Panc1 (cell line): ENCODE results near the gene MEGF6. TPM values are rescaled to one million over a fixed set of nuclear protein-coding genes. Genes with fewer than 3 reads are reported as not detected.

ENCODE experiments used
- ATAC-seq: fragments of 200-7000 bp; cut with Tn5 transposase; 2 replicates; pipeline ENCODE4 v1.9.1; 2020; ENCODE audit warnings: mild to moderate bottlenecking, moderate library complexity
- BruUV-seq: library from RNA; stranded (reverse); fragments of 400-500 nt; replicated peaks from 2 replicates; lab custom pipeline; 2021; lab: Mats Ljungman, UMichigan
- CTCF ChIA-PET: fragments of 300-600 bp; sonication (Branson Sonifier 250); formaldehyde crosslinking; loops from one replicate; lab custom pipeline; 2022; ENCODE audit warnings: antibody characterized with exemption; lab: Charles Lee
- POLR2A ChIA-PET: fragments of 300-600 bp; sonication (Branson Sonifier 250); formaldehyde crosslinking; loops from one replicate; lab custom pipeline; 2022; ENCODE audit warnings: antibody characterized with exemption; lab: Charles Lee
- DNase-seq: peaks from one replicate; pipeline ENCODE4 v3.0.0-alpha.2; 2010; ENCODE audit warnings: low read depth, low spot score
- H3K27ac ChIP-seq: 2 replicates; pipeline ENCODE4 v1.5.1; 2011; ENCODE audit warnings: mild to moderate bottlenecking, low read length, inconsistent platforms
- H3K27me3 ChIP-seq: fragments of 200-500 bp; sonication (Bioruptor generic); 2 replicates; pipeline ENCODE4 v1.6.0; 2014; ENCODE audit warnings: low read length, inconsistent platforms; ENCODE audit not compliant: control insufficient read depth, insufficient read depth
- H3K36me3 ChIP-seq: fragments of 200-500 bp; sonication (Bioruptor generic); 2 replicates; pipeline ENCODE4 v1.5.1; 2014; ENCODE audit warnings: inconsistent platforms, mild to moderate bottlenecking, low read length, moderate library complexity; ENCODE audit not compliant: control insufficient read depth, insufficient read depth
- H3K4me1 ChIP-seq: 2 replicates; pipeline ENCODE4 v1.5.1; 2011; ENCODE audit warnings: inconsistent platforms, mild to moderate bottlenecking, low read length, moderate library complexity; ENCODE audit not compliant: control insufficient read depth, insufficient read depth
- H3K4me3 ChIP-seq, 2 experiments: 2 replicates each; pipeline ENCODE4 v1.5.1; 2011 to 2012; ENCODE audit warnings: low read depth in 2 of 2, low read length in 2 of 2, mild to moderate bottlenecking in 2 of 2, inconsistent platforms in 1 of 2, moderate library complexity in 1 of 2
- H3K9me3 ChIP-seq: fragments of 200-500 bp; sonication (Bioruptor generic); 2 replicates; pipeline ENCODE4 v1.5.1; 2014; ENCODE audit warnings: low read depth, mild to moderate bottlenecking, inconsistent platforms, low read length, moderate library complexity; ENCODE audit not compliant: control insufficient read depth, insufficient read depth
- POLR2AphosphoS5 ChIP-seq: IDR thresholded peaks from 2 replicates; pipeline ENCODE4 v1.6.1; 2012; ENCODE audit warnings: mild to moderate bottlenecking, low read depth, low read length, moderate library complexity
- SIN3A ChIP-seq: IDR thresholded peaks from 2 replicates; pipeline ENCODE4 v1.6.1; 2012; ENCODE audit warnings: low read depth, mild to moderate bottlenecking, low read length, moderate library complexity, borderline replicate concordance; ENCODE audit not compliant: insufficient read depth
- TCF7L2 ChIP-seq: IDR thresholded peaks from 2 replicates; pipeline ENCODE4 v1.6.1; 2011; ENCODE audit warnings: mild to moderate bottlenecking, low read depth, low read length, inconsistent platforms
- in situ Hi-C: cut with HindIII; loops from 2 replicates; pipeline ENCODE4 v1.10.0; 2016; ENCODE audit warnings: low sequenced_read_pairs, low pct_unique_long_range_greater_than_20kb
- intact Hi-C: fragments of 100-400 bp; cut with micrococcal nuclease; formaldehyde crosslinking; loops from one replicate; pipeline ENCODE4 v1.10.0; 2022; ENCODE audit not compliant: unreplicated experiment
- total RNA-seq: library from RNA; stranded (reverse); gene quantifications from one replicate; pipeline ENCODE4 v1.2.1, GENCODE V29; 2021; ENCODE audit not compliant: unreplicated experiment
- TF ChIP-seq, protein P1 (sequence below): fragments of 450-650 bp; IDR thresholded peaks from 2 replicates; pipeline ENCODE4 v1.5.1; 2017; ENCODE audit warnings: mild to moderate bottlenecking
- TF ChIP-seq, protein P2 (sequence below), 2 experiments: IDR thresholded peaks; 2 replicates each; pipeline ENCODE4 v1.6.1; 2011 to 2012; ENCODE audit warnings: low read depth in 2 of 2, control low read depth in 1 of 2, low read length in 1 of 2, mild to moderate bottlenecking in 1 of 2, moderate library complexity in 1 of 2; ENCODE audit not compliant: insufficient read depth in 1 of 2

MEGF6 gene
- total RNA-seq, 1 experiment from 2014 or later, result 32.6 TPM

DNA sequence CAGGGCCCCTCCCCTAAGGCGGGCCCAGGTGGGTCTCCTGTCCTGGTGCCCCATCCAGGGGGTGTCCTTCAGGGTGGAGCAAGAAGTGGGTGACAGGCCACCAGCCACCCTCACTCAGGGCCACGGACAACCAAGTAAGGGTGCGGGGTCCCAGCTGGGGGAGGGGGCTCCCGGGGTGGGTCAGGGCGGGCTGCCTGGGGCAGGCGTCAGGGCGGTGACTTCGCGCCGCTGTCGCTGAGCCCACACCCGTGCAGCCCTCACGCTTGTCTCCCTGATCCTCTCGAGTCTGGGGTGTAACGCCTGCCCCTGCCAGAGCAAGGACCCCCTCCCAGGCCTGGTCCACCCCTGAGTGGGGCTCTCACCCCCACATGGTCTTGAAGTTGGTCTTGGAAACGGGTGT, 134.6 kb downstream of the MEGF6 start:
- intact Hi-C loops, result no loop called here
- H3K27ac ChIP-seq, result no peak overlapping the region
- POLR2A ChIA-PET, result no interaction called here
- no peak for DNase-seq
- no peaks in the 10 kb centered on the region for H3K9me3 ChIP-seq
- no peak overlapping the region for H3K4me3 ChIP-seq
- H3K36me3 ChIP-seq, result no peaks in the 10 kb centered on the region
- H3K4me1 ChIP-seq, result peaks cover 20% of the 10 kb centered on the region
- TF ChIP-seq POLR2AphosphoS5 (no peak), TCF7L2 (no peak), SIN3A (no peak)
- TF ChIP-seq, protein P1, sequence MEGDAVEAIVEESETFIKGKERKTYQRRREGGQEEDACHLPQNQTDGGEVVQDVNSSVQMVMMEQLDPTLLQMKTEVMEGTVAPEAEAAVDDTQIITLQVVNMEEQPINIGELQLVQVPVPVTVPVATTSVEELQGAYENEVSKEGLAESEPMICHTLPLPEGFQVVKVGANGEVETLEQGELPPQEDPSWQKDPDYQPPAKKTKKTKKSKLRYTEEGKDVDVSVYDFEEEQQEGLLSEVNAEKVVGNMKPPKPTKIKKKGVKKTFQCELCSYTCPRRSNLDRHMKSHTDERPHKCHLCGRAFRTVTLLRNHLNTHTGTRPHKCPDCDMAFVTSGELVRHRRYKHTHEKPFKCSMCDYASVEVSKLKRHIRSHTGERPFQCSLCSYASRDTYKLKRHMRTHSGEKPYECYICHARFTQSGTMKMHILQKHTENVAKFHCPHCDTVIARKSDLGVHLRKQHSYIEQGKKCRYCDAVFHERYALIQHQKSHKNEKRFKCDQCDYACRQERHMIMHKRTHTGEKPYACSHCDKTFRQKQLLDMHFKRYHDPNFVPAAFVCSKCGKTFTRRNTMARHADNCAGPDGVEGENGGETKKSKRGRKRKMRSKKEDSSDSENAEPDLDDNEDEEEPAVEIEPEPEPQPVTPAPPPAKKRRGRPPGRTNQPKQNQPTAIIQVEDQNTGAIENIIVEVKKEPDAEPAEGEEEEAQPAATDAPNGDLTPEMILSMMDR, result no peak
- TF ChIP-seq, protein P2, sequence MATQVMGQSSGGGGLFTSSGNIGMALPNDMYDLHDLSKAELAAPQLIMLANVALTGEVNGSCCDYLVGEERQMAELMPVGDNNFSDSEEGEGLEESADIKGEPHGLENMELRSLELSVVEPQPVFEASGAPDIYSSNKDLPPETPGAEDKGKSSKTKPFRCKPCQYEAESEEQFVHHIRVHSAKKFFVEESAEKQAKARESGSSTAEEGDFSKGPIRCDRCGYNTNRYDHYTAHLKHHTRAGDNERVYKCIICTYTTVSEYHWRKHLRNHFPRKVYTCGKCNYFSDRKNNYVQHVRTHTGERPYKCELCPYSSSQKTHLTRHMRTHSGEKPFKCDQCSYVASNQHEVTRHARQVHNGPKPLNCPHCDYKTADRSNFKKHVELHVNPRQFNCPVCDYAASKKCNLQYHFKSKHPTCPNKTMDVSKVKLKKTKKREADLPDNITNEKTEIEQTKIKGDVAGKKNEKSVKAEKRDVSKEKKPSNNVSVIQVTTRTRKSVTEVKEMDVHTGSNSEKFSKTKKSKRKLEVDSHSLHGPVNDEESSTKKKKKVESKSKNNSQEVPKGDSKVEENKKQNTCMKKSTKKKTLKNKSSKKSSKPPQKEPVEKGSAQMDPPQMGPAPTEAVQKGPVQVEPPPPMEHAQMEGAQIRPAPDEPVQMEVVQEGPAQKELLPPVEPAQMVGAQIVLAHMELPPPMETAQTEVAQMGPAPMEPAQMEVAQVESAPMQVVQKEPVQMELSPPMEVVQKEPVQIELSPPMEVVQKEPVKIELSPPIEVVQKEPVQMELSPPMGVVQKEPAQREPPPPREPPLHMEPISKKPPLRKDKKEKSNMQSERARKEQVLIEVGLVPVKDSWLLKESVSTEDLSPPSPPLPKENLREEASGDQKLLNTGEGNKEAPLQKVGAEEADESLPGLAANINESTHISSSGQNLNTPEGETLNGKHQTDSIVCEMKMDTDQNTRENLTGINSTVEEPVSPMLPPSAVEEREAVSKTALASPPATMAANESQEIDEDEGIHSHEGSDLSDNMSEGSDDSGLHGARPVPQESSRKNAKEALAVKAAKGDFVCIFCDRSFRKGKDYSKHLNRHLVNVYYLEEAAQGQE (IDR thresholded peaks at IDR 0.05; ENCODE audit: insufficient read depth in 1 of 2, low read depth in 2 of 2, low read length in 1 of 2), result no peak
- in situ Hi-C loops, result no loop called here
- no TSS peak for BruUV-seq
- CTCF ChIA-PET, result interaction anchor here (0.6 kb wide), 1 partner anchor 143 kb away, joined by 10 read pairs; no protein-coding TSS in a partner anchor
- ATAC-seq, result no peak
- no peaks in the 10 kb centered on the region for H3K27me3 ChIP-seq

DNA sequence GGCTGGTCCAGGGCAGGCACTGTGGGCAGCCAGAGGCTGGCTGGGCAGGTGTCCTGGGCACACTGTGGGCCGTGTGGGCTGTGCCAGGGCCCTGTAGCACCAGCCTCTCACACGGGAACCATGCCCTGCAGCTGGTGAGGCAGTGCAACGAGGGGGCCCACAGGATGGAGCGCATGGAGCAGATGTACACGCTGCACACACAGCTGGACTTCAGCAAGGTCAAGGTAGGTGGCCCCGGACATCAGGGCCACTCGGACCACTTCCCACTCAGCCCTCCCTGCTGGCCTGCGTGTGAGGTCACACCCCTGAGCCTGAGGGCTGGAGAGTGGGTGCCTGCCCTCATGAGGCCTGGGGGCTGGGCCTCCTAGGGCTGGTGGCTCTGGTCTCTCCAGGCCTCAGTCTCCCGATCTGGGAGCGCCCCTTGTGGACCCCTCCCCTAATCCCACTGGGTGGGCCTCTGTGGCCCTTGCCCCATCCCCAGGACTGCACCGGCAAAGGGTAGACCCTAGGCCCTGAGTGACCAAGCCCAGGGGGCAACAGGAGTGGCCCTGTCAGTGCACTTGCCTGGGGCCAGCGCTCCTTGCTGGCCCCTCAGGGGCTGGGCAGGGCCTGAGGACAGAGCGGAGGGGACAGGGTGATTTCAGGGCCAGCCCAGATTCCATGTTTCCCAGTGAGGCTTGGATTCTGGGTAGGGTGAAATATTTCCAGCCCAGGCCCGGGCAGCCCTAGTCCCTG, 135.3 kb downstream of the MEGF6 start:
- DNase-seq (no peak), ATAC-seq (0 out of 2 replicates have a peak, but pooled peaks have one; percentile 2)
- ChIA-PET CTCF (interaction anchor here (0.6 kb wide), 2 partner anchors 24 to 144 kb away, joined by 5 to 10 read pairs; no protein-coding TSS in a partner anchor), POLR2A (no interaction called here)
- no TSS peak for BruUV-seq
- Histone ChIP-seq H3K27ac (no peak overlapping the region), H3K36me3 (no peaks in the 10 kb centered on the region), H3K4me1 (peaks cover 22% of the 10 kb centered on the region), H3K27me3 (no peaks in the 10 kb centered on the region), H3K9me3 (no peaks in the 10 kb centered on the region), H3K4me3 (no peak overlapping the region)
- intact Hi-C loops (no loop called here), in situ Hi-C loops (no loop called here)
- TF ChIP-seq SIN3A, result no peak
- TF ChIP-seq, protein P2 (IDR thresholded peaks at IDR 0.05; ENCODE audit: insufficient read depth in 1 of 2, low read depth in 2 of 2, low read length in 1 of 2), result no peak
- TF ChIP-seq TCF7L2, result no peak
- TF ChIP-seq, protein P1, result no peak
